H9 (cell line): ENCODE results near the gene TSC2. TPM values are rescaled to one million over a fixed set of nuclear protein-coding genes. Genes with fewer than 3 reads are reported as not detected.

Source experiments
- DNase-seq: peaks from one replicate; pipeline ENCODE4 v3.0.0-alpha.2; 2017
- H2AFZ ChIP-seq: one replicate; pipeline ENCODE4 v1.6.1; 2013; ENCODE audit warnings: mild to moderate bottlenecking, low read length, control low read depth, moderate library complexity
- H2AK5ac ChIP-seq: 2 replicates; pipeline ENCODE4 v1.6.1; 2013; ENCODE audit warnings: low read length, control low read depth, mixed read lengths; ENCODE audit not compliant: insufficient read length
- H2BK120ac ChIP-seq: one replicate; pipeline ENCODE4 v1.6.1; 2013; ENCODE audit warnings: low read depth, mild to moderate bottlenecking, low read length, control low read depth, inconsistent platforms; ENCODE audit not compliant: poor library complexity, severe bottlenecking
- H2BK12ac ChIP-seq: 2 replicates; pipeline ENCODE4 v1.6.1; 2013; ENCODE audit warnings: low read length, control low read depth, mixed read lengths, low read depth; ENCODE audit not compliant: insufficient read length
- H2BK15ac ChIP-seq: 2 replicates; pipeline ENCODE4 v1.6.1; 2013; ENCODE audit warnings: low read depth, low read length, control low read depth
- H2BK20ac ChIP-seq: one replicate; pipeline ENCODE4 v1.6.1; 2013; ENCODE audit warnings: low read depth, mild to moderate bottlenecking, low read length, control low read depth, inconsistent platforms; ENCODE audit not compliant: poor library complexity, severe bottlenecking
- H2BK5ac ChIP-seq: 2 replicates; pipeline ENCODE4 v1.6.1; 2013; ENCODE audit warnings: low read length, control low read depth, mixed read lengths; ENCODE audit not compliant: insufficient read length
- H3K14ac ChIP-seq: 2 replicates; pipeline ENCODE4 v1.6.1; 2013; ENCODE audit warnings: low read length, control low read depth; ENCODE audit not compliant: insufficient read depth
- H3K18ac ChIP-seq: 2 replicates; pipeline ENCODE4 v1.6.1; 2013; ENCODE audit warnings: low read depth, mild to moderate bottlenecking, mixed read lengths, low read length, control low read depth; ENCODE audit not compliant: insufficient read length
- H3K23ac ChIP-seq: 2 replicates; pipeline ENCODE4 v1.6.1; 2013; ENCODE audit warnings: low read length, control low read depth, mixed read lengths, low read depth; ENCODE audit not compliant: insufficient read length
- H3K23me2 ChIP-seq: 2 replicates; pipeline ENCODE4 v1.6.1; 2013; ENCODE audit warnings: low read depth, mild to moderate bottlenecking, mixed read lengths, low read length, control low read depth; ENCODE audit not compliant: insufficient read length, poor library complexity, severe bottlenecking
- H3K27ac ChIP-seq: 2 replicates; pipeline ENCODE4 v1.5.1; 2013; ENCODE audit warnings: low read length, control low read depth, mixed read lengths, low read depth; ENCODE audit not compliant: insufficient read length
- H3K27me3 ChIP-seq: 2 replicates; pipeline ENCODE4 v1.6.1; 2013; ENCODE audit warnings: low read length, control low read depth, inconsistent platforms; ENCODE audit not compliant: insufficient read depth
- H3K4ac ChIP-seq: 2 replicates; pipeline ENCODE4 v1.6.1; 2013; ENCODE audit warnings: low read depth, mild to moderate bottlenecking, control low read depth, inconsistent platforms, low read length, moderate library complexity
- H3K4me1 ChIP-seq: 2 replicates; pipeline ENCODE4 v1.6.1; 2013; ENCODE audit warnings: low read length, control low read depth, inconsistent platforms; ENCODE audit not compliant: insufficient read depth
- H3K4me2 ChIP-seq: 2 replicates; pipeline ENCODE4 v1.6.1; 2013; ENCODE audit warnings: low read length, control low read depth, mixed read lengths; ENCODE audit not compliant: insufficient read length, insufficient read depth
- H3K56ac ChIP-seq: 2 replicates; pipeline ENCODE4 v1.6.1; 2013; ENCODE audit warnings: low read depth, mild to moderate bottlenecking, mixed read lengths, low read length, control low read depth; ENCODE audit not compliant: insufficient read length
- H3K79me1 ChIP-seq: 2 replicates; pipeline ENCODE4 v1.6.1; 2013; ENCODE audit warnings: low read depth, mild to moderate bottlenecking, moderate library complexity, low read length, control low read depth, inconsistent platforms; ENCODE audit not compliant: insufficient read depth, poor library complexity, severe bottlenecking
- H3K79me2 ChIP-seq: 2 replicates; pipeline ENCODE4 v1.6.1; 2013; ENCODE audit warnings: low read length, control low read depth, inconsistent platforms; ENCODE audit not compliant: insufficient read depth
- H3K9ac ChIP-seq: 2 replicates; pipeline ENCODE4 v1.6.1; 2013; ENCODE audit warnings: low read length, control low read depth, mixed read lengths; ENCODE audit not compliant: insufficient read length; ENCODE audit errors: extremely low read depth
- H3K9me3 ChIP-seq: one replicate; pipeline ENCODE4 v1.6.1; 2013; ENCODE audit warnings: low read depth, low read length, inconsistent platforms; ENCODE audit not compliant: control insufficient read depth
- H3T11ph ChIP-seq: one replicate; pipeline ENCODE4 v1.6.1; 2013; ENCODE audit warnings: mild to moderate bottlenecking, low read length, control low read depth, inconsistent platforms
- H4K20me1 ChIP-seq: one replicate; pipeline ENCODE4 v1.6.1; 2013; ENCODE audit not compliant: control insufficient read depth, insufficient read length, insufficient read depth
- H4K5ac ChIP-seq: 2 replicates; pipeline ENCODE4 v1.6.1; 2013; ENCODE audit warnings: low read depth, mild to moderate bottlenecking, mixed read lengths, low read length, control low read depth; ENCODE audit not compliant: insufficient read length
- H4K8ac ChIP-seq: replicated peaks from 2 replicates; pipeline ENCODE4 v1.6.1; 2013; ENCODE audit warnings: low read length, control low read depth, mixed read lengths, low read depth; ENCODE audit not compliant: insufficient read length
- H4K91ac ChIP-seq: 2 replicates; pipeline ENCODE4 v1.6.1; 2013; ENCODE audit warnings: low read depth, mild to moderate bottlenecking, moderate library complexity, mixed read lengths, low read length, control low read depth; ENCODE audit not compliant: insufficient read length
- H3K27ac Mint-ChIP-seq, 3 experiments: 2 replicates in 2 of 3; 3 replicates in 1 of 3; pipeline ENCODE4 v1.8.0; 2020 to 2021; ENCODE audit warnings: mixed read lengths in 3 of 3, mild to moderate bottlenecking in 1 of 3, moderate library complexity in 1 of 3
- H3K27me3 Mint-ChIP-seq: 2 replicates; pipeline ENCODE4 v1.8.0; 2021; ENCODE audit warnings: low read depth, mild to moderate bottlenecking, moderate library complexity, mixed read lengths
- H3K36me3 Mint-ChIP-seq, 3 experiments: 2 replicates in 2 of 3; 3 replicates in 1 of 3; pipeline ENCODE4 v1.8.0; 2020 to 2021; ENCODE audit warnings: low read depth in 3 of 3, mixed read lengths in 3 of 3; ENCODE audit not compliant: insufficient read depth in 1 of 3
- H3K4me1 Mint-ChIP-seq, 2 experiments: 2 replicates each; pipeline ENCODE4 v1.8.0; 2020; ENCODE audit warnings: mixed read lengths in 2 of 2
- H3K4me3 Mint-ChIP-seq, 2 experiments: 2 replicates in 1 of 2; 3 replicates in 1 of 2; pipeline ENCODE4 v1.8.0; 2020 to 2021; ENCODE audit warnings: mild to moderate bottlenecking in 2 of 2, mixed read lengths in 2 of 2, moderate library complexity in 1 of 2
- H3K9me3 Mint-ChIP-seq, 2 experiments: 2 replicates in 1 of 2; 3 replicates in 1 of 2; pipeline ENCODE4 v1.8.0; 2020; ENCODE audit warnings: mild to moderate bottlenecking in 2 of 2, mixed read lengths in 2 of 2, moderate library complexity in 1 of 2
- CTCF ChIP-seq: fragments of 200-600 bp; sonication (generic); conservative IDR thresholded peaks from 3 replicates; pipeline ENCODE4 v1.8.0; 2021; ENCODE audit warnings: antibody characterized with exemption, mild to moderate bottlenecking
- WGBS: extraction: QIAGEN DNeasy Blood & Tissue Kit; methylation state at CpG from one replicate; pipeline ENCODE4 v1.1.7; 2013; ENCODE audit warnings: missing lambda C conversion rate, low lambda C conversion rate, mixed read lengths; ENCODE audit not compliant: insufficient read length; ENCODE audit errors: extremely low coverage; 5-methylcytosine and 5-hydroxymethylcytosine counted together
- total RNA-seq: library from RNA; stranded (reverse); gene quantifications from 2 replicates; pipeline ENCODE4 v1.2.1, GENCODE V29; 2021

Gene TSC2
- total RNA-seq, 1 experiment from 2014 or later: 122 TPM

GRCh38 chr16:2040787-2041522 lies 6.8 kb upstream of the TSC2 start:
- DNase-seq: no peak
- Histone ChIP-seq H4K91ac (no peak overlapping the region), H2BK15ac (no peak overlapping the region), H2BK5ac (no peak overlapping the region), H3K4me2 (no peak overlapping the region), H3K14ac (no peak overlapping the region; the same call in 1 of the 2 replicates), H3K56ac (no peak overlapping the region), H3K79me2 (no peaks in the 10 kb centered on the region), H3K27ac (no peak overlapping the region), H2BK120ac (no peak overlapping the region), H3T11ph (no peak overlapping the region), H4K20me1 (no peaks in the 10 kb centered on the region), H3K9ac (no peak overlapping the region), H3K23me2 (no peaks in the 10 kb centered on the region), H3K79me1 (no peaks in the 10 kb centered on the region), H2BK20ac (no peak overlapping the region), H3K9me3 (no peaks in the 10 kb centered on the region), H3K27me3 (no peaks in the 10 kb centered on the region), H3K23ac (no peak overlapping the region), H2BK12ac (no peak overlapping the region), H2AK5ac (no peak overlapping the region), H2AFZ (no peak overlapping the region), H3K4me1 (no peaks in the 10 kb centered on the region), H3K4ac (no peak overlapping the region), H3K18ac (no peak overlapping the region), H4K8ac (no peak overlapping the region), H4K5ac (no peak overlapping the region)
- peaks cover 4 to 11% of the 10 kb centered on the region in 2 experiments; a peak in 3 of 4 replicates for H3K4me1 Mint-ChIP-seq
- H3K27me3 Mint-ChIP-seq: no peaks in the 10 kb centered on the region
- no peak overlapping the region for H3K27ac Mint-ChIP-seq
- WGBS: no CpG with 5 or more reads among the region's 20 CpGs
- TF ChIP-seq CTCF: no peak
- no peak overlapping the region for H3K4me3 Mint-ChIP-seq
- peaks cover 2 to 5% (median 3%) of the 10 kb centered on the region in 3 experiments; a peak in 5 of 7 replicates for H3K36me3 Mint-ChIP-seq
- no peaks in the 10 kb centered on the region for H3K9me3 Mint-ChIP-seq
